HG02943 (cell line): ENCODE results near the gene NDRG2.
"Not testable (repeated sequence)": the region's sequence is repeated elsewhere in the genome, so short reads cannot be mapped to it uniquely, and the experiment has no call there.

ENCODE experiments used
- ATAC-seq: cut with Tn5 transposase; IDR thresholded peaks from one replicate; pipeline ENCODE4 v1.9.1; 2021; ENCODE audit warnings: mild to moderate bottlenecking, low read depth, moderate library complexity; ENCODE audit not compliant: unreplicated experiment

NDRG2 gene

DNA sequence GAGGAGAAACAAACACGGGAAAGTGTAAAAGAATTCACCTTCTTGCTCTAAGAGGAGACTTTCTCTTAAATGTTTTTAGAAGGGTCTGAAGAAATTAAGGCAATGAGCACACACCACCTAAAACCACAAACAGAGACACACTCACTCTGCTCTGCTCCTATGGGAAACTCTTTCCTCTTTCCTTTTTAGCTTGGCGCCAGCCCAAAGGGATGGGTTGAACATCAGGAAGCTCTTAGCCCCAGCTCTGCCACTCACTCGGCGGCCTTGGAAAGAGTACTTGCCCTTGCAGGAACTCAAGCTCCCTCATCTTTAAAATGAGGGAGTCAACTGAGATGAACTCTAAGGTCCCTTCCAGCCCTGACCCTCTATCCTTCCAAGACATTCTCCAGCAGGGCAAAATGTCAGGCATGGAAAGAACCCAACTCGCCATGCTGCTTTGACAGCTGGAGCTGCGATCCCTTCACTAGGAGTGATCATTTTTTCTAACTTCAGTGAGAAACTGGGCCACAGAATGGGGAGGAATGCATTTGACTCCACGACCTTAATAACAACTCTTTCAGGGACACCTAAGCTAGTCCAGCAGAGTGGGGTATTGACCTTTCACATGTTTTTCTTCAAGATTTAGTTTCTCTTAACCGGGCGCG lies 31.8 kb upstream of the NDRG2 start:
- ATAC-seq = no peak

- ATAC-seq = no peak
Observed at GRCh38 chr14:21055432-21056117, 30.7 kb upstream of the NDRG2 start.

DNA sequence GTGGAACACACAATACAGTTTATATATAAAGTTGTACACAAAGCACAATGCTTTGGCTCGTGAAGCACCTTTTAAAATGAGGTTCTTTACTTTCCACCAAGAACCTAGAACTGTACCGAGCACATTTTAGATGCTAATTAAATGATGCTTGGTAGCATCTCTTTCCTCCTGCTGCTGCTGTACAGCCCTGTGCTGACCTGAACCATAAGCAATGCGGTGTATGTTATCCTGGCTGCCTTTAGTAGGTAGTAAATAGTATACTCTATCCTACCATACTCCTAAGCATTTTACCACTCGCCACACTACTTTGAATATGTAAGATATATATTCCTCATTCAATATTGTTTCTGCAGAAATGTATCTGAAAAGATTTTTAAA lies 29.9 kb upstream of the NDRG2 start:
- no peak for ATAC-seq

DNA sequence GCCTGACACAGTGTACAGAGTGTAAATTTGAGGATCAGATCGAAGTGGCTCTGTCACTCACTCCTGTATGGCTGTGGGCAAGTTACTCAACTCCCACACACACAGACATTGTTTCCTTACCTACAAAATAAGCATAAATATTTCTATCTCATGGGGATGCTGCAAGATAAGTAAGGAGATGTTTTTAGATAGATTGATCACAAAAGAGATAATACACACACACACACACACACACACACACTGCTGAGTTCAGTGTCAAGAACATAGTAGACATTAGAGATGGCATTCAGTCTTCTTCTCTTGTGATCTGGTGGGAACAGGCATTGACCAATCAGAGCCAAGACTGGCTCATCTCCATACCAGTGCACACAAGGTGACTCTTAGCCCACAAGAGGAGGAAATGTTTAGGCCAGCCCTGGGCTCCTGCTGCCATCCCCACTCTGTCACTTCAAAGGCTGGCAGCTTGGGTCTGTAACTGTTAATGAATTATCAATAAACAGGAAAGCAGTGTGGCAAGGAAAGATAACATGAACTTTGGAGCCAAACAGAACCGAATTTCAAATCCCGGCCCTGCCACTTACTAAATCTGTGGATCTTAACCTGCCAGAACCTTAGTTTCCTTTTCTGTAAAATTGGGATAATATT lies 29.4 kb upstream of the NDRG2 start:
- ATAC-seq = no peak

DNA sequence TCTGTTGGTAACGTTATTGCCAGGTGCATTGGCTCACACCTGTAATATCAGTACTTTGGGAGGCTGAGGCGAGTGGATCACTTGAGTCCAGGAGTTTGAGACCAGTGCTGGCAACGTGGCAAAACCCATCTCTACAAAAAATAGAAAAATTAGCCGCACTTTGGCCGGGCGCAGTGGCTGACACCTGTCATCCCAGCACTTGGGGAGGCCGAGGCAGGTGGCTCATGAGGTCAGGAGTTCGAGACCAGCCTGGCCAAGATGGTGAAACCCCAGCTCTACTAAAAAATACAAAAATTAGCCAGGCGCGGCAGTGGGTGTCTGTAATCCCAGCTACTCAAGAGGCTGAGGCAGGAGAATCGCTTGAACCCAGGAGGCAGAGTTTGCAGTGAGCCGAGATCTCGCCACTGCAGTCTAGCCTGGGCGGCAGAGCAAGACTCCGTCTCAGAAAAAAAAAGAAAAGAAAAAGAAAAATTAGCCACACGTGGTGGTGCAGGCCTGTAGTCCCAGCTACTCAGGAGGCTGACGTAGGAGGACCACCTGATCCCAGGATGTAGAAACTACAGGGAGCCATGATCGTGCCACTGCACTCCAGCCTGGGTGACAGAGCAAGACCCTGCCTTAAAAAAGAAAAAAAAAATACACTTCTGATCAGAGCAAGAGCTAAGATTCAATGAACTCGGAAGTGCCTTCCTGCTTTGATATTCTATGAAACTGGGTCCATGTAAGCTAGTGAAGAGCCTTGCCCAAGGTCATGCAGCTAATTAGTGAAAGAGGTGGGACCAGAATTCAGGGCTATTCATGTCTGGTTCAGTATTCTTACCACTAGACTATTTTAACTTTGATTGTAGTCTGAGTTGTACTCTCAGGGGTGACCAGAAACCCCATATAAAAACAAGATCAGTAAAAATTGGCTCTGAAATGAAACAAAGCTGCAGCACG lies 28.6 kb upstream of the NDRG2 start:
- ATAC-seq = no peak

DNA sequence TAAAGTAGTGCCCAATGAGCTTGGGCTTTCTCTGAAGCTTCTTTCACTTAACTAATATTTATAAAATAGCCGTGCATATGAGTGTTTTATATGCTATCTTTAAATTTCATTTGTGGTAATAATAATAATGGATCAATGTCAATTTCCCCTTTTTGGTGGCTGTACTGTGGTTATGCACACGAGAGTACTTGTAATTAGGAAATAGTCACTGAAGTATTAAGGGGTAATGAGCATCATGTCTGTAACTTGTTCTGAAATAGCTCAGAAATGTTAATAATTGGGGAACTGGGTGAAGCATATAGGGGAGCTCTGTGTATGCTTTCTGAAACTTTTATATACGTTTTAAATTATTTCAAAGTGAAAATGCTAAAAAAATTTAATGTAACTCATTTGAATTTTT lies 25.7 kb upstream of the NDRG2 start:
- no peak for ATAC-seq

- ATAC-seq = no peak
Observed at GRCh38 chr14:21049271-21049673, 24.4 kb upstream of the NDRG2 start.

DNA sequence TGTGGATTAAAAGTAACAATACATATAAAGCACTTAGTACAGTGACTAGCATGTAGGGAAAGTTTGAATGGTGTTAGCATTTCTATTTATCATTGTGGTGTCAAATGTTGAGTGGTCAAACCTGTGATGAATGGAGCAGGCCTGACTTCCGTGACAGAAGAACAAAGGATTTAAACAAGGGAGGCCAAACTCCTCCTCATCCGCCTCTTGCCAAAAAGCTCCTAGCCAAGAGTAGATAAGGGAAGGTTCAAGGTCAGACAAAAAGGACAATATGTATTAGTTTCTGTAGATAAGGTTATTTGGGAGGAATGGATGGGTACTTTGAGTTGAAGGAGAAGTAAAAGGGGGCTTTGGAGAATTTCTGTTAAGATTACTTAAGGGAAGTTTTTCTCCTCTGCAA lies 23.8 kb upstream of the NDRG2 start:
- ATAC-seq = no peak

GRCh38 chr14:21047378-21047781 lies 22.5 kb upstream of the NDRG2 start:
- ATAC-seq = no peak

DNA sequence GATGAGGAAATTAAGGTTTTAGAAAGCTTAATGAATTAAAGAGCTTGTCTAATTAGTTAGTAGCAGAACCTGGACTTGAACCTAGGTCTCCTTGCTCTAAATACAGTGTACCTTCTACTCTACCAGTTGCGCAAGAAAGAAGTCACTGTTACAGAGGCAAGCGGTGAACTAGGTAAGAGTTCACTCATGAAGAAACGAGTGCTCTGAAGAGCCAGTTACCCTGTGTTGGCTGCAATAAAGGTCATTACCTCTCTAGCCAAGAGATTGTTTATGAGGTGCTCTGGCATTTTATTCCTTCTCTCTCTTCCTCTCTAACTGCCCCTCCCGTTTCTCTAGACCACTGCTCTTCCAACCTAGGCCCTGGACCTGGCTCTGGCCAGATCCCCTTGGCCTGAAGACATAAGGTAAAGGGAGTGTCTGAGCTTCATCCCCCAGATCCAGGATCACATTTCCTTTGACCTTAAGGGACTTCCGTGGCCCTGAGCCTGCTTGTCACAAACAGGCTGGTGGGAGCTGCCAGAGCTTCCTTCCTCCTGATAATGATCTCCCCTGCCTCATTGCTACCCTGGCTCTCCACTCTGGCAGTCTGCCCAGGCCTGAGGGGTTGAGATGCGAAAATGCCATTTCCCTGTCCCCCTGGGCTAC lies 19.2 kb upstream of the NDRG2 start:
- ATAC-seq = no peak

GRCh38 chr14:21043387-21043973 lies 18.6 kb upstream of the NDRG2 start:
- no peak for ATAC-seq

DNA sequence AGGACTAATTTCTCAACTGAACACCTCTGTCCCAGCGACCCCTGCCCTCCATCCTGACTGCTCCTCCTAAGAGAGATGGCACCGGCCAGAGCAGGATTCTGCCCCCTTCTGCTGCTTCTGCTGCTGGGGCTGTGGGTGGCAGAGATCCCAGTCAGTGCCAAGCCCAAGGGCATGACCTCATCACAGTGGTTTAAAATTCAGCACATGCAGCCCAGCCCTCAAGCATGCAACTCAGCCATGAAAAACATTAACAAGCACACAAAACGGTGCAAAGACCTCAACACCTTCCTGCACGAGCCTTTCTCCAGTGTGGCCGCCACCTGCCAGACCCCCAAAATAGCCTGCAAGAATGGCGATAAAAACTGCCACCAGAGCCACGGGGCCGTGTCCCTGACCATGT lies 18.1 kb upstream of the NDRG2 start:
- no peak for ATAC-seq

DNA sequence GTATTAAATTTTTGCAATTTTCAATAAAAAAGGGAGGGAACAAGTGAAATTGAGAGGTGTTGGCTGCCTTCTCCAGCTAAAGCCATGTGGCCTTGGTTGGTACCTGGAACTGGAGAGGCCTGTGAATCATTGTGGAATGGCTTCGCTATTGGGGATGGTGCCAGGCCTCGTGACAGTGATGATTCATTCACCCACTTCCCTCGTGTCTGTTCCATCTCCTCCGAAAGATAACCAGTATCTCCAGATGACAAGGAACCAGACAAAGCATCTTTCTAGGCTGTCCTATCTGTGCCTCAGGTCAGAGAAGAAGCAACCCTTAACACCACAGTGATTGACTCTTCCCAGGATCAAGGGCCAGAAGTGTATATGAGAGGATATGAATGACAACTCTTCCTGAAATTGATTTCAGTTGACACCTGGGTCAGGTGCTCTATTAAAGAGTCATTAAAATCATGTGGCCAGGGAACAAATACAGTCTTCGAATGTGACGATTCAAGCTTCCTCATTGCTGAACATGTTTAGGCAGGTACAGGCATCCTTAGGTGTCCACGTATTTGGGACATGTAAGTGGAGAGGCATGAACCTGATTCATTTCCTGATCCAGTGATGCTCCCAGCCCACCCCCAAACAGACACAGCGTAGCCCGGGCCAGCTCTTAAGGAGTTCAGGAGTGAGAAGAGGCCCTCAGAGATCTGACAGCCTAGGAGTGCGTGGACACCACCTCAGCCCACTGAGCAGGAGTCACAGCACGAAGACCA lies 17.0 kb upstream of the NDRG2 start, which contains the start of gene RNASE7:
TSS of gene RNASE7 (plus strand) at position 687 of the 758 bp plus-strand sequence. CDS start 631 bp downstream, outside the sequence.
- no peak for ATAC-seq

- not testable (repeated sequence) for ATAC-seq
Observed at GRCh38 chr14:21040941-21041340, 16.1 kb upstream of the NDRG2 start.

DNA sequence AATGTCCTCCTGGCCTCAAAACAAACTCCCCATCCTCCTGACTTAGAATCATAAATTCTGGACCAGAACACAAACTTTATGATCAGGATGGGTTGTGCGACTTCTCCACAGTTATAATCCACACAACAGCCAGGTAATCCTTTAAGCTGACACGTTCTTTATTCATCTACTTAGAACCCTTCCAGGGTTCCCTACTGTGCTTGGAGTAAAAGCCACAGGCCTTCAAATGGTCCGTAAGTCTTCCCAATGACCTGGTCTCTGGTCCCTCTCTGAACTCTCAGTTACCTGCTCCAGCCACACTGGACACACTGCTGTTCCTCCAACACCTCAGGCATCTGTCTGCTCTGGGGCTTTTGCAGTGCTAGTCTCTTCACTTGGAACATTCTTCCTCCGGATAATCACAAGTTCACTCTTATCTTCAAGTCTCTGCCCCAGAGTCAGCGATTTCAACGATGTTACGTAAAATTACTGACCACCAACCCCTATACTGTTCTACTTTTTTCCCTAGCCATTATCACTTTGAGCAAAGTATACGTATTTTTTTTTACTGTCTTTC lies 15.6 kb upstream of the NDRG2 start:
- ATAC-seq = no peak

DNA sequence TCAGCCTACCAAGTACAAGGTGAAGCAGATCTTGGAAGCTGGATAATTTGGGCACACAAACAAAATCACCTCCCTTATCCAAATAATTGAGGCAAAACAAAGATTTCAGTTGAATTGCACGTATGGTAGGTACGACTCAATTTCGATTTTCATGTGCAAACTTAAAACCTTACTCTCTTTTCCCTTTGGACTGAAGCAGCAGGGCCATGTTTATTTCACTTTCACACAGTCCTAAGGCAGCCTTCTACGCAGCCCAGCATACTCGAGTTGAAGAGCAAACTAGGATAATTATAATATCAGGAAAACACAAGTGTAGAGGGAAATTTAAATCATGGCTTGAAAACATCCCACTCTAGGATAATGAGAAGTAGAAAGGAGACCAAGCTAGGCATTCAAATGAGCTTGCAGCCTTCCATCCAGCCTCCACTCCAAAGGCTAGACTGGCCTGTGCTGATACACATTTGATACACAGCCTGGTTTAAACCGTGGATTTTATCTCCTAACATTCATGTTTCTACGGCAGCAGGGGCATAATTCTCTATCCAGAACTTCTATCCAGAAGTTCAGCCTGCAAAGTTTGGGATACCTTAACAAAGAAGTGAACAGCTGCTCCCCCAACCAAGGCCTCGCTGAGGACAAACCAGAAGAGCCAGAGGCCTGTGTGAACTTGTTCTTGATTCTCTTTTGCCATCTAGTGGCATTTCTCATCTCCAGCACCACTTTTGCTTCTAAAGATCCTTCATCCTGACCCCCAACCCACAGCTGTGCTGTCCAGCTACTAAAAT lies 14.9 kb upstream of the NDRG2 start:
- no peak for ATAC-seq

- ATAC-seq = no peak
Observed at GRCh38 chr14:21038441-21039422, 13.9 kb upstream of the NDRG2 start.
